ENCODE measurements around the gene CSRP2.

CSRP2 gene

DNA sequence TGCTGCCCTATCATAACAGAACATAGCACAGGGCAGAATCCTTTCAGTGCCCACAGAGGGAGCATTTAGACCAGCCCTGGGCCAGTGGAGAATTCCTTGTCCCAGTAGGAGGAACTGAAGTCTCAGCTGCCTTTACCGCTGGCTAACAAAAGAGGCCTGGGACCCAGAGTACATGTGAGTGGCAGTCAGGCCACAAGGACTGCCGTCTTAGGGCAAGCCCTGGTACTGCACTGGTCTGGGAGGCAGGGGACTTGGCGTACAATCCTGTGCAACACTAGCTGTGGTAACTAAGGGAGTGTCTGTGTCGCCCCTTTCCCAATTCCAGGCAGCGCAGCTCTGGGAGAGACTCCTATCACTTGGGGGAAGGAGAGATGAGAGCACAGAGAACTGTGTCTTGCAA lies 17.0 kb upstream of the CSRP2 start:
- no peak overlapping the region for H3K4me3 ChIP-seq (ENCODE audit: control insufficient read depth, low read depth, low read length)
- TF ChIP-seq, protein P1, sequence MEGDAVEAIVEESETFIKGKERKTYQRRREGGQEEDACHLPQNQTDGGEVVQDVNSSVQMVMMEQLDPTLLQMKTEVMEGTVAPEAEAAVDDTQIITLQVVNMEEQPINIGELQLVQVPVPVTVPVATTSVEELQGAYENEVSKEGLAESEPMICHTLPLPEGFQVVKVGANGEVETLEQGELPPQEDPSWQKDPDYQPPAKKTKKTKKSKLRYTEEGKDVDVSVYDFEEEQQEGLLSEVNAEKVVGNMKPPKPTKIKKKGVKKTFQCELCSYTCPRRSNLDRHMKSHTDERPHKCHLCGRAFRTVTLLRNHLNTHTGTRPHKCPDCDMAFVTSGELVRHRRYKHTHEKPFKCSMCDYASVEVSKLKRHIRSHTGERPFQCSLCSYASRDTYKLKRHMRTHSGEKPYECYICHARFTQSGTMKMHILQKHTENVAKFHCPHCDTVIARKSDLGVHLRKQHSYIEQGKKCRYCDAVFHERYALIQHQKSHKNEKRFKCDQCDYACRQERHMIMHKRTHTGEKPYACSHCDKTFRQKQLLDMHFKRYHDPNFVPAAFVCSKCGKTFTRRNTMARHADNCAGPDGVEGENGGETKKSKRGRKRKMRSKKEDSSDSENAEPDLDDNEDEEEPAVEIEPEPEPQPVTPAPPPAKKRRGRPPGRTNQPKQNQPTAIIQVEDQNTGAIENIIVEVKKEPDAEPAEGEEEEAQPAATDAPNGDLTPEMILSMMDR (IDR thresholded peaks at IDR 0.05; ENCODE audit: control insufficient read depth, insufficient read depth, low read depth, low read length, missing control alignments) = no peak
- DNase-seq (ENCODE audit: low read depth) = no peak

DNA sequence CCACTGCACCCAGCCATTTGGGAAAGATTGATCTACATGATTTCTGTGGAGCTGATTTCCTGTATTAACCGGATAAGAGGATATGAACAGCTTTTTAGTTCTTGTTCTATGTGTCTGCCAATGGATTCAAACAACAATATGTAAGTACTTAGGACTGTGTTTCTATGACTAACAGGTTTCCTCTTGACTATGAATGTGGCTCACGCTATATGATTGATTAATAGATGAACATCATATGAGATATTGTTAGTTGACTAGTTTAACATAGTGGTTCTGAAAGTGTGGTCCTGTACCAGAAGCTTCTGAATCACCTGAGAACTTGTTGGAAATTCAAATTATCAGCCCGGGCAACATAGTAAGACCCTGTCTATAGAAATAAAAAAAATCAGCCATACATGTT lies 12.8 kb upstream of the CSRP2 start:
- no peak for DNase-seq (ENCODE audit: low read depth)
- TF ChIP-seq, protein P1 (IDR thresholded peaks at IDR 0.05; ENCODE audit: control insufficient read depth, insufficient read depth, low read depth, low read length, missing control alignments) = no peak

DNA sequence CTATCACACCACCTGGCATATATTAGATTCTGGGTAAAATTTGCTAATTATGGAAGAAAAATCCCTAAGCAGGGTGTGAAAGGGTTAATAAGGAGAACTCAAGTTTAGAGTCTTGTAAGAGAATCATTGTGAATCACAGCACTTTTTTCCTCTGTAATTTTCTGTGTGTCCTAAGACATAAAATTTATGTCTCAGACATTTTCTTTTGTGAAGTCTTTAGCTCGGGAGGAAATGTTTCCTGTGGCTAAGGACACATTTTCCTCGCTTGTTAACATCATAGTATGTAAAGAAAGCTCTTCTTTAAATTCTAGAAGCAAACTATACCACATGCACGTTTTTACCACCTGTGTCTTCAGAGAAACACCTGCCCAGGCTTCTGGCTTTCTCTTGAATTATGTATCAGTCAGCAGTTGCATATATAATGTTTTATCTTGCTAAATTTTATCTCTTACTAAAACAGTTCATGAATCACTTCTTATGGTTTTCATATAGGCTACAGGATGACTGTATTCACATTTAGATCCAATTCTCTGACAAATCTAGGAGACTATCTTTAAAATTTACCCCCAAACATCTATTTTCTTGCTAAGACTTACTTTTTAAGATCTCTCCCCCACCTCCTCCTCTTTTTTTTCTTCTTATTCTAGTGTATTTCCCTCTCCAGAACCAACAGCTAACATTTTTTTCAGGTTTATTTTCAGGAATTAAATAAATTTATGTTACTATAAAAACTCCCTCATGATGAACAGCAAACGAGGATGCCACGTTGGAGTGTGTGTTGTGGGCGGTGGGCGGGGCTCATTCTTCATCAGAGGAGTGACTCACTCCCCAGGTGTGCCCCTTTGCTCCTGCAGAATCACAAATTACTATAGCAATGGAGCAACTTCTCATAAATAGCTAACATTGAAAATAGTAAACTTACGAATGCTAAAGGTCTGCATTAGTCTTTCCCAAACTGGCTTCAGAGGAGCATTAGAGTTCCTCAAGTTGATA lies 11.6 kb upstream of the CSRP2 start:
- TF ChIP-seq, protein P1 (IDR thresholded peaks at IDR 0.05; ENCODE audit: control insufficient read depth, insufficient read depth, low read depth, low read length, missing control alignments) = no peak
- DNase-seq (ENCODE audit: low read depth) = no peak
- no peak overlapping the region for H3K4me3 ChIP-seq (ENCODE audit: control insufficient read depth, low read depth, low read length)

More for the DNA sequence above, 12.8 kb upstream of the CSRP2 start:
- no peak overlapping the region for H3K4me3 ChIP-seq (ENCODE audit: control insufficient read depth, low read depth, low read length)

DNA sequence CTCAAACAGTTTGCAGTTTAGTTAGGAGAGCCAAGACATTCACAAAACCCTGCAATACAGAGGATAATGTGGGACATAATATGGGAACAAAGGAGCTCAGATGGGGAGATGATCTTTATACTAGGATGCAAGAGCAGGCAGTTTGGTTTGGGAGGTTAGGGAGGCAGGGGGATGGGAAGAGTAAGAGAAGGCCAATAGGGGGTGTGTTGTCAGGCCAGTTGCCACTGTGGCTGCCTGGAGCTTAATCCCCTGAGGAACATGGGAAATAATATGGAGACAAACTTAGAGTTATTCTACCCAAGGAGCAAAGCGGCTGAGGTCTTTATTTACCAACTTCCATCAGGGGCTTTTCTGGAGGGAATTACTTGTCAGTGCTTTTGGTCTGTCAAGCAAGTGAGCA lies 10.0 kb upstream of the CSRP2 start:
- no peak overlapping the region for H3K4me3 ChIP-seq (ENCODE audit: control insufficient read depth, low read depth, low read length)
- no peak for DNase-seq (ENCODE audit: low read depth)
- TF ChIP-seq, protein P1 (IDR thresholded peaks at IDR 0.05; ENCODE audit: control insufficient read depth, insufficient read depth, low read depth, low read length, missing control alignments) = no peak

DNA sequence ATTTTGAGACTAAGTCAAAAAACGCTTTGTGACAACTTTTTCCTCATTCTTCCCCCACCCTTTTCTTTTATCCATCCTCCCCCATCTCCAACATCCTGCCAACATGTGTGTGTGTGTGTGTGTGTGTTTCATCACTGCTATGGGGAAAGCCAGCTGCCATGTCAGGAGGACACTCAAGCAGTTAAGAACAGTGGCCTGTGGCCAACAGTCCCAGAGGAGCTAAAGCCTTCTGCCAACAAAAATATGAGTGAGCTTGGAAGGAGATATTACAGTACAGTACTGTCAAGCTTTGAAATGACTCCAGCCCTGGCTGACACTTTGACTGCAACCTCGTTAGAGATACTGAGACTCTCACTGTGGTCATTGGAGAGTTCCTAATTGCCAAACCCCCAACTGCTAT lies 5.0 kb upstream of the CSRP2 start:
- TF ChIP-seq, protein P1 (IDR thresholded peaks at IDR 0.05; ENCODE audit: control insufficient read depth, insufficient read depth, low read depth, low read length, missing control alignments) = no peak
- H3K4me3 ChIP-seq (ENCODE audit: control insufficient read depth, low read depth, low read length) = no peak overlapping the region
- no peak for DNase-seq (ENCODE audit: low read depth)

DNA sequence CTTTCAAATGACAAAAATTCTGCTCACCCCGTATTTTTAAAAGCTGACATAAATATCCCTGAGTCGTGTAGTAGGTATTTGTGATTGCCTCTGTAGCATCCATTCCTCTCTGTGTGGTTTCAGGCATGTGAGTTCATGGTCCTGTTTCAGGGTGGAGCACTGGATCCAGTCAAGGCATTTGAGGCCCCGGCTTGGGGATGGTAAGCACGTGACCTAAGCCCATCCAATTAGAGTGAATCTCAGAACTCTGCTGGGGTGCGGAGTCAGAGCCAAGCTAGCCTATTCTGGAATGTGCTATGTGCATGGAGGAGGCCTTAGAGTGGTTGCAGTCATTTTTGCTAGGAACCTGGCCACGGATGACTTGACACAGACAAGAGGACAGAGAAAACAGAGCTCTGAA lies 4.3 kb upstream of the CSRP2 start:
- no peak overlapping the region for H3K4me3 ChIP-seq (ENCODE audit: control insufficient read depth, low read depth, low read length)
- DNase-seq (ENCODE audit: low read depth) = no peak
- TF ChIP-seq, protein P1 (IDR thresholded peaks at IDR 0.05; ENCODE audit: control insufficient read depth, insufficient read depth, low read depth, low read length, missing control alignments) = no peak

Measured in AG09309 (cell line).